GM18907 (cell line): ENCODE measurements around the gene DHRSX.
"Not testable (repeated sequence)": the region's sequence is repeated elsewhere in the genome, so short reads cannot be mapped to it uniquely, and the experiment has no call there.

ENCODE experiments used
- ATAC-seq: cut with Tn5 transposase; IDR thresholded peaks from one replicate; pipeline ENCODE4 v1.9.1; 2021; ENCODE audit warnings: mild to moderate bottlenecking, moderate library complexity; ENCODE audit not compliant: unreplicated experiment

Gene DHRSX

GRCh38 chrX:2371026-2371711, 129.6 kb downstream of the DHRSX start:
- no peak for ATAC-seq

- ATAC-seq = no peak
These were observed 130.3 kb downstream of the DHRSX start for GRCh38 chrX:2370456-2370855.

DNA sequence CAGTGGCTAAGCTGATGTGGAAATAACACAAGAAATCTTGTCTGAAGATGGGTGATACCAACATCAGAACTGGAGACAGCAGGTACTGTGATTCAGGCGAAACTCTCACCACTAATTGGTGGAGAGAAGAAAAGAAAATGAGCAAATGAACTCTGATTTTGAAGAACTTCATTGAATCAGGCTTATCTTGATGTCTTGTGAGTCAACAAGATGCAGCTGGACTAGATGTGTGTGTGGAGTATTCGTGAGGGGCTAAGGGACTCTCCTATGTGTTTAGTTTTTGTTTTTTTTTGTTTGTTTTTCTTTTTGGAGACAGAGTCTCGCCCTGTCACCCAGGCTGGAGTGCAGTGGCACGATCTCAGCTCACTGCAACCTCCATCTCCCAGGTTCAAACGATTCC, 131.6 kb downstream of the DHRSX start:
- no peak for ATAC-seq

DNA sequence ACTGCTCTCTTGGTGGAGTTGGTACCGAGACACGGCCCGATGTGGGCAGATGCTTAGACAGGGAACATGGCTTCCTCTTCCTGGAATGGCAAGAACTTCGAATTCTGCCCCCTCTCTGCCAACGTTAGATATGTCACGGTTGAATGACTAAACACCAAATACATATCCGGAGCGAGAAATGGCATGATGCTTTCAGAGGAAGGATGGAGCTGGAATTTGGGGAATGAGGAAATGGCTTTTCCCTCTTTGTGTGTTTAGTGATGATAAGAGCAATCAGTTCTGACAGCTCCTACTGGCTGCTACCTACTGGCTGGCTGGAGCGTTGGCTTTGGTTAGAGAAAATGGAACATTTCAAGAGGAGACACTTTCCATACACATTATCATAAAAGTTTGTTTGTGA, 140.0 kb downstream of the DHRSX start:
- ATAC-seq = no peak

GRCh38 chrX:2359522-2359921, 141.3 kb downstream of the DHRSX start:
- ATAC-seq = not testable (repeated sequence)

GRCh38 chrX:2351999-2352995, 148.5 kb downstream of the DHRSX start:
- no peak for ATAC-seq

- ATAC-seq = no peak
These were observed 149.5 kb downstream of the DHRSX start for GRCh38 chrX:2351321-2351720.

GRCh38 chrX:2350703-2351102, 150.1 kb downstream of the DHRSX start:
- not testable (repeated sequence) for ATAC-seq

DNA sequence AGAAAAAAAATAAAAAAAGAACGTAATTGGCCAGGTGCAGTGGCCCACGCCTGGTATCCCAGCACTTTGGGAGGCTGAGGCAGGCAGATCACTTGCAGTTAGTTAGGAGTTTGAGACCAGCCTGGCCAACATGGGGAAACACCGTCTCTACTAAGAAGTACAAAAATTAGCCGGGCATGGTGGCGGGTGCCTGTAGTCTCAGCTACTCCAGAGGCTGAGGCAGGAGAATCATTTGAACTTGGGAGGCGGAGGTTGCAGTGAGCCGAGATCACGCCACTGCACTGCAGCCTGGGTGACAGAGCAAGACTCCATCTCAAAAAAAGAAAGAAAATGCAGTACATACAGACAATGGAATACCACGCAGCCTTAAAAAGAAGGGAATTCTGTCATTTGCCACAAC, 150.7 kb downstream of the DHRSX start:
- not testable (repeated sequence) for ATAC-seq

GRCh38 chrX:2348211-2348610, 152.6 kb downstream of the DHRSX start:
- ATAC-seq = no peak

GRCh38 chrX:2346158-2346557, 154.6 kb downstream of the DHRSX start:
- ATAC-seq = no peak

- ATAC-seq = no peak
These were observed 155.2 kb downstream of the DHRSX start for GRCh38 chrX:2345562-2345961.

DNA sequence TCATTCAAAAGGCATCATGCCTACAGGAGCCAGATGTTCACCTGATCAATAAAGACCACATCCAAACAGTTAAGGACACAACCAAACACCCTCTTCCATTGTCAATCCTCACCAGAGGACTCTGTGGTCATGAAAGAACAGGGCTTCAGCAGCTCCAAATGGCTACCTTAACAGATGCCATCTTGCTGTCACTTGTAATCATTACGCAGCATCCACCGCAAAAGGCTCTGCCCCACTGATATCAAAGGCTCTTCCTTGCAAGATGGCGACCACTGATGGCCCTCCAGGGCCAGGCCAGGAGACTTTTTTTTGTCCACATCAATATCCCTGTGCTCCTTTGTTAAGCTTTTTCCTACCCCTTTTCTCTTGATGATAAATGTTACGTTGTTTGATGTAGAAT, 157.4 kb downstream of the DHRSX start:
- ATAC-seq = no peak

- no peak for ATAC-seq
These were observed 157.9 kb downstream of the DHRSX start for GRCh38 chrX:2342874-2343273.

- ATAC-seq = no peak
These were observed 158.5 kb downstream of the DHRSX start for GRCh38 chrX:2342281-2342688.

- no peak for ATAC-seq
These were observed 159.8 kb downstream of the DHRSX start for GRCh38 chrX:2340991-2341390.

- ATAC-seq = no peak
These were observed 164.6 kb downstream of the DHRSX start for GRCh38 chrX:2336181-2336580.

GRCh38 chrX:2334237-2334636, 166.5 kb downstream of the DHRSX start:
- no peak for ATAC-seq

DNA sequence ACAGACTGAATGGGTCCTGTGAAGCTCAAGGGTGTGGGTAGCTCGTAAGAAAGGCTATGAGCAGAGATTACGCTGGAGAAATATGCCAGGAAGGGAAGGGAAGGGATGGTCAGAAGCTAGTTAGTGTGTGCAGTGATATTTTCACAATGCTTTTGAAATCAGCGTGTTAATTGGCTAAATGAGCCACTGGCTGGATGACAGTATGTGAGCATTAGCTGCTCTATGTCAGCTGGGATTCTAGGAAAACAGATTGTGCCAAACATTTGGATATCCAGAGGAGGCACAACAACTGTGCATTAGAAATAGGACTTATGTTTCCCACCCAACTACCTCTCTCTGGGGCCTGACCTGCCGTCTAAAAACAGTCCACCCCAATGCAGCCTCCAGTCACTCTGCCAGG, 168.5 kb downstream of the DHRSX start:
- ATAC-seq = no peak

GRCh38 chrX:2330910-2331309, 169.9 kb downstream of the DHRSX start:
- no peak for ATAC-seq

- ATAC-seq = no peak
These were observed 170.3 kb downstream of the DHRSX start for GRCh38 chrX:2330487-2330886.

GRCh38 chrX:2327423-2327822, 173.4 kb downstream of the DHRSX start:
- ATAC-seq = no peak
